Measurements from ENCODE around the gene ZNF70.

ZNF70 gene

GRCh38 chr22:23753385-23753784, 2.5 kb upstream of the ZNF70 start:
- DNase-seq (ENCODE audit: low read depth): no peak
- H3K4me3 ChIP-seq (ENCODE audit: control insufficient read depth, low read depth, low read length): no peak overlapping the region
- TF ChIP-seq, protein P1, sequence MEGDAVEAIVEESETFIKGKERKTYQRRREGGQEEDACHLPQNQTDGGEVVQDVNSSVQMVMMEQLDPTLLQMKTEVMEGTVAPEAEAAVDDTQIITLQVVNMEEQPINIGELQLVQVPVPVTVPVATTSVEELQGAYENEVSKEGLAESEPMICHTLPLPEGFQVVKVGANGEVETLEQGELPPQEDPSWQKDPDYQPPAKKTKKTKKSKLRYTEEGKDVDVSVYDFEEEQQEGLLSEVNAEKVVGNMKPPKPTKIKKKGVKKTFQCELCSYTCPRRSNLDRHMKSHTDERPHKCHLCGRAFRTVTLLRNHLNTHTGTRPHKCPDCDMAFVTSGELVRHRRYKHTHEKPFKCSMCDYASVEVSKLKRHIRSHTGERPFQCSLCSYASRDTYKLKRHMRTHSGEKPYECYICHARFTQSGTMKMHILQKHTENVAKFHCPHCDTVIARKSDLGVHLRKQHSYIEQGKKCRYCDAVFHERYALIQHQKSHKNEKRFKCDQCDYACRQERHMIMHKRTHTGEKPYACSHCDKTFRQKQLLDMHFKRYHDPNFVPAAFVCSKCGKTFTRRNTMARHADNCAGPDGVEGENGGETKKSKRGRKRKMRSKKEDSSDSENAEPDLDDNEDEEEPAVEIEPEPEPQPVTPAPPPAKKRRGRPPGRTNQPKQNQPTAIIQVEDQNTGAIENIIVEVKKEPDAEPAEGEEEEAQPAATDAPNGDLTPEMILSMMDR (IDR thresholded peaks at IDR 0.05; ENCODE audit: control insufficient read depth, insufficient read depth, low read depth, low read length, missing control alignments): no peak

DNA sequence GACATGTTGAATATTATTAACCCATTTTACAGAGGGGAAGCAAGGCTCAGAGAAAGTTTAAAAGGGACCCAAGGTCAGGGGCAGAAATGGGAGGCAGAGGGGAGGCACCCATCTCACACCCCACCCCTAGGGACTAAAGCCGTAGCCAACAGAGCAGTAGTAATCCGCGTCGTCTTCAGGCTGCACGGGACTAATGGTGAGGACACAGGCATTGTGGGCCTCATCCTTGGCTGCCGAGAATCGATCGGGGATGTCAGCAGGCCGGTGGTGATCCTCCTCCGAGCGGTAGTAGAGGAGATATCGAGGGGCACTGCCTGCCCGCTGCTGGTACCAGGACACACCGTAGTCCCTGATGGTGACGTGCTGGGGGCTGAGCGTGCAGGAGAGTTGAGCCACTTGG, 1.8 kb upstream of the ZNF70 start:
- H3K4me3 ChIP-seq (ENCODE audit: control insufficient read depth, low read depth, low read length): no peak overlapping the region
- TF ChIP-seq, protein P1 (IDR thresholded peaks at IDR 0.05; ENCODE audit: control insufficient read depth, insufficient read depth, low read depth, low read length, missing control alignments): no peak
- no peak for DNase-seq (ENCODE audit: low read depth)

DNA sequence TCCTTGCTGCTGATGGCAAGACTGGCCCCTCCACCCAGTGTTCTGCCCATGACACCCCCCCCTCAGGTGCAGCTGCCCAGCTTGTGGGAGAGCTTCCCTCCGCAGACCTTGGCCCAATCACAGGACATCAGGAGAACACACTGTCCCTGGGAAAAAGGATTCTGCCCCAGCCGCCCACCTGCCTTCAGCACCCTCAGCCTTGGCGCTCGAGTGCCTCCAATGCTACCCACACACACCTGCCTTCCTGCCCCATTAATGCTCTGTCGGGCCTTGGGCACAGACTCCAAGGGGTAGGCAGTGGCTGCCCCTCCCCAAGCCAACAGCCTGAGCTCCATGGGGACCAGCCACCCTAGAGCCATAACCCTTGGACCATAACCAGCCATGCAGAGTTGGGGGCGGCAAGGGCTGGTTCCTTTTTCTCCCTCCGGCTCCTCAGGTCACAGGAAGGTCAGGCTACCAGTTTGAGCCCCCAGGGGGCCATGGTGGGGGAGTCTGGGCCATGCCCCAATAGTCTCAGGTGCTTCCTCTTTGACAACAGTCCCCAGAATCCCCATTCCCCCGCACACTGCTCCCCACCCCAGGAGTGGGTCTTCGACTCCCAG, 1.3 kb upstream of the ZNF70 start:
- no peak for DNase-seq (ENCODE audit: low read depth)
- H3K4me3 ChIP-seq (ENCODE audit: control insufficient read depth, low read depth, low read length): no peak overlapping the region
- TF ChIP-seq, protein P1 (IDR thresholded peaks at IDR 0.05; ENCODE audit: control insufficient read depth, insufficient read depth, low read depth, low read length, missing control alignments): no peak

DNA sequence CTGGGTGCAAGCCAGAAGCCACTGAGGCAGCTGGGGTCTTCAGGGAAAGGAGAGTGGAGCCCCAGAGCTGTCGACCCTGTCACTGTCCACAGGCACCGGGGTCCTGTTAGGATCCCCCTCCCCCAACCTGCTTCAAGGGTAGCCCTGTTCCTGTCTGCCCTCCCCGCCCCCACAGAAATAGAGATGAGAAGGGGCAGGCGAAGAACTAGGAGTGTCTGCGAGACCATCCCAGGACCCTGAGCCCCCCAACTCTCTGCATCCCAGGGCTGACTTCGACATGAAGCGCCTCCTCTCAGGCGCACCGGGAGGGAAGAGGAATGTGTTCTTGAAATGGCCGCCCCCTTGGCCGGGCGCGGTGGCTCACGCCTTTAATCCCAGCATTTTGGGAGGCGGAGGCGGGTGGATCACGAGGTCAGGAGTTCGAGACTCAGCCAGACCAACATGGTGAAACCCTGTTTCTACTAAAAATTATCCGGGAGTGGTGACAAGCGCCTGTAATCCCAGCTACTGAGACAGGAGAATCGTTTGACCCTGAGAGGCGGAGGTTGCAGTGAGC, 607 bp upstream of the ZNF70 start:
- no peak for DNase-seq (ENCODE audit: low read depth)

DNA sequence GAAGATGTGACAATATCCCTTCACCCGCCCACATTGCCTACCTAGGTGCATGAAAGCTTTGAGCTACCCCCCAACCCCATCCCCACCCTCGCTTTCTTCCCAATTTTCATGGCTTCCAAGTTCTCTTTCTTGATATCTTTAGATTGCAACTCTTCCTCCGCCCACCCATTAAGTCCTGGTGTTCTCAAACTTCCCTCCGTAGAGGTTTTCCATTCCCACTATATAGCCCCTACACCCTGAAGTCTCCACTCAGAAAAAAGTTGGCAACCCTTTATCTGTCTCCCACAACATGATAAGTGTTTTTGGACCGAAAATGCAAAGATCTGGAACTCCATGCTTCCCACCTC, 572 bp downstream of the ZNF70 start:
- TF ChIP-seq, protein P1 (IDR thresholded peaks at IDR 0.05; ENCODE audit: control insufficient read depth, insufficient read depth, low read depth, low read length, missing control alignments): no peak
- DNase-seq (ENCODE audit: low read depth): no peak
- peak overlapping the region; percentile 83 for H3K4me3 ChIP-seq (ENCODE audit: control insufficient read depth, low read depth, low read length)

More for the DNA sequence above, 607 bp upstream of the ZNF70 start:
- H3K4me3 ChIP-seq (ENCODE audit: control insufficient read depth, low read depth, low read length): peak overlapping the region; percentile 49
- TF ChIP-seq, protein P1 (IDR thresholded peaks at IDR 0.05; ENCODE audit: control insufficient read depth, insufficient read depth, low read depth, low read length, missing control alignments): no peak

DNA sequence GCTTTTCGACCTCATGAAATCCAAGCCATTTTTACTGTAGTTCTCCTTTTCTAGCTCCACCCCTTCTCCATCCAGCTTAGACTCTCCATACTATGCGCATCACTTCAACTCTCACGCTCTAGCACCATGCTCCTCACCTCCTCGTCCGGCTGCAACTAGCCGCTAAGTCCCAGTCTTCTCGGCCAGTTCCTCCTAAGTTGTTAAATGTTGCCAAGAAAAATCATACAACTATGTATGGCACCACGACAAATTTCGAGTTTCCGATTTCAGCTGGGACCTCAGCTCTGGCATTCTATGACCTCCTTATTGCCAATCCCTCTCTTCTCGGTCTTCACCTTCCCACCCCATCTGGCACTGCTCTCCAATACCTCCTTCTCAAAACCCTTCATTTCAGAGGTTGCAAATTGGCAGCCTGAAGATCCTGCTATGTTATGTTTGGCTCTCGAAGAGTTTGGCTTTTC, 1.0 kb downstream of the ZNF70 start:
- peak overlapping the region; percentile 83 for H3K4me3 ChIP-seq (ENCODE audit: control insufficient read depth, low read depth, low read length)
- TF ChIP-seq, protein P1 (IDR thresholded peaks at IDR 0.05; ENCODE audit: control insufficient read depth, insufficient read depth, low read depth, low read length, missing control alignments): no peak
- no peak for DNase-seq (ENCODE audit: low read depth)
